GM04503 (cell line): ENCODE data around the gene UBE2G2.

ENCODE experiments used
- DNase-seq: peaks from one replicate; pipeline ENCODE4 v3.0.0-alpha.2; 2012; ENCODE audit warnings: low read depth

The UBE2G2 gene

GRCh38 chr21:44785620-44786335 is 15.8 kb downstream of the UBE2G2 start:
- no peak for DNase-seq

- no peak for DNase-seq
These were observed 16.8 kb downstream of the UBE2G2 start for GRCh38 chr21:44784810-44785209.

GRCh38 chr21:44783020-44783696 is 18.5 kb downstream of the UBE2G2 start:
- no peak for DNase-seq

- DNase-seq, result no peak
These were observed 20.7 kb downstream of the UBE2G2 start for GRCh38 chr21:44780767-44781459.

- no peak for DNase-seq
These were observed 21.5 kb downstream of the UBE2G2 start for GRCh38 chr21:44780137-44780502.

GRCh38 chr21:44779417-44780136 is 22.0 kb downstream of the UBE2G2 start:
- DNase-seq, result no peak

- no peak for DNase-seq
These were observed 22.6 kb downstream of the UBE2G2 start for GRCh38 chr21:44778983-44779382.

GRCh38 chr21:44778499-44778911 is 23.1 kb downstream of the UBE2G2 start:
- no peak for DNase-seq

GRCh38 chr21:44778094-44778493 is 23.5 kb downstream of the UBE2G2 start:
- DNase-seq, result no peak

- no peak for DNase-seq
These were observed 26.6 kb downstream of the UBE2G2 start for GRCh38 chr21:44774972-44775371.

- DNase-seq, result no peak
These were observed 28.2 kb downstream of the UBE2G2 start for GRCh38 chr21:44773291-44773932.

- no peak for DNase-seq
These were observed 29.6 kb downstream of the UBE2G2 start for GRCh38 chr21:44771896-44772525.

GRCh38 chr21:44767834-44768831 is 33.5 kb downstream of the UBE2G2 start:
- DNase-seq, result no peak

GRCh38 chr21:44766818-44767354 is 34.7 kb downstream of the UBE2G2 start:
- no peak for DNase-seq

- DNase-seq, result no peak
These were observed 35.4 kb downstream of the UBE2G2 start for GRCh38 chr21:44766014-44766817.

GRCh38 chr21:44765231-44766013 is 36.2 kb downstream of the UBE2G2 start:
- no peak for DNase-seq

- no peak for DNase-seq
These were observed 37.0 kb downstream of the UBE2G2 start for GRCh38 chr21:44764319-44765230.
